NCI-H146 (cell line): ENCODE measurements around the gene CYP11A1.

Experiments
- DNase-seq: peaks from one replicate; lab custom pipeline; 2025; lab: John Stamatoyannopoulos, UW

Gene CYP11A1

GRCh38 chr15:74301583-74302361 is 65.7 kb downstream of the CYP11A1 start:
- no peak for DNase-seq

GRCh38 chr15:74300057-74300795 is 67.2 kb downstream of the CYP11A1 start:
- no peak for DNase-seq

DNA sequence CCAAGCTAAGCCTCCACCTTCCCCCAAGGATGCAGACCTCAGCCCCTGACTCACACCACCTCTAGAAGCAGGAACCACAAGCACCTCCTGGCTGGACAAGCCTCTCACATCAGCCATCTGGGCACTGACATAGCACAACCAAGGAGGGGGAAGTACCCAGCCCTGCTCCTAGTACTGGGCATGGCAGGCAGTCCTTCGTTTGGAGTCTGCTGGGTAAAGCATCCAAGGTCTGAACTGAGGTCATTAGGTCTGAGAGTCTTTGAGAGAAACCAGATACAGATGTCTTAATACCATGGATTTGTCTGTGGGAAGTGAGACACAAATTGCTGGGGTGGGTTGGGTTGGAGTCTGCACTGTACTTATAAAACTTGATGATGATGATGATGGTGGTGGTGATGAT is 69.6 kb downstream of the CYP11A1 start:
- no peak for DNase-seq

DNA sequence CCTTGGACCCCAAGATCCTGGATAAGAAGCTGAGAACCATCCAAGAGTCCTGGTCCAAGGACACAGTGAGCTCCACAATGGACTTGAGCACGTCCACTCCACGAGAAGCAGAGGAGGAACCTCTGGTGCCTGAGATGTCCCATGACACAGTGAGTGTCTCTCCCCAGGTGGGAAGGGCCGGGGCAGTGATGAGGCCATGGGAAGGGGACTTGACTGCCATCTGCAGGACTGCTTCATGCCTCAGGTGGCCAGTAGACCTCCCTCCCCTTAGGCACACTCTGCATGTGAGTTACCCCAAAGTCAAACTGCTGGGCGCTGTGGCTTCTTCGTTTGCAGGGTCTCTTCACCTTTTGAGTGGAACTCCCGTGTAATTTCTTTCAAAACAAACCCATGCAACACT is 71.6 kb downstream of the CYP11A1 start:
- DNase-seq, result peak; percentile 9

- DNase-seq, result peak; percentile 21
Measured at GRCh38 chr15:74294010-74294409, 73.4 kb downstream of the CYP11A1 start.

GRCh38 chr15:74293021-74293810 is 74.2 kb downstream of the CYP11A1 start:
- DNase-seq, result no peak

- peak; percentile 93 for DNase-seq
Measured at GRCh38 chr15:74291101-74292071, 76.1 kb downstream of the CYP11A1 start.

DNA sequence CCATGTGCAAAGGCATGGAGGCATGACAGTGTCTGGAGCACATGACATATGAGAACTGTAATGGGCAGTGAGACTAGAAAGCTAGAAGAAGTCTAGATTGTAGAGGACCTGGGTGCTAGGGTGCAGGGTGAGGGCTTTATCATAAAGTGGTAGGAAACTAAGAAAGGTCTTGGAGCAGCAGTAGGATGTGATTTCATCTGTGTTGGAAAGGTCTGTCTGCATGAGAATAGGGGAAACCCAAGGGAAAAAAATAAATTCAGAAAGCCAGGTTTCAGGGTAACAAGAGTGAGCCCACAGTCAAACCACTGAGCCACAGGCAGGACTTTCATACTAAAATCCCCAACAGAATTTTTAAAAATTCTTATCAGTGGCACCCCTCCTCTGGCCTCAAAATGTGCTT is 76.8 kb downstream of the CYP11A1 start:
- no peak for DNase-seq

- no peak for DNase-seq
Measured at GRCh38 chr15:74289671-74290070, 77.8 kb downstream of the CYP11A1 start.
